ENCODE results near the gene MS4A18. TPM values are rescaled to one million over a fixed set of nuclear protein-coding genes. Genes with fewer than 3 reads are reported as not detected.

Gene MS4A18
- total RNA-seq, 3 donors from 2014 or later, result not detected

GRCh38 chr11:60734279-60734678 lies 9.8 kb downstream of the MS4A18 start:
- TF ChIP-seq, protein P1, sequence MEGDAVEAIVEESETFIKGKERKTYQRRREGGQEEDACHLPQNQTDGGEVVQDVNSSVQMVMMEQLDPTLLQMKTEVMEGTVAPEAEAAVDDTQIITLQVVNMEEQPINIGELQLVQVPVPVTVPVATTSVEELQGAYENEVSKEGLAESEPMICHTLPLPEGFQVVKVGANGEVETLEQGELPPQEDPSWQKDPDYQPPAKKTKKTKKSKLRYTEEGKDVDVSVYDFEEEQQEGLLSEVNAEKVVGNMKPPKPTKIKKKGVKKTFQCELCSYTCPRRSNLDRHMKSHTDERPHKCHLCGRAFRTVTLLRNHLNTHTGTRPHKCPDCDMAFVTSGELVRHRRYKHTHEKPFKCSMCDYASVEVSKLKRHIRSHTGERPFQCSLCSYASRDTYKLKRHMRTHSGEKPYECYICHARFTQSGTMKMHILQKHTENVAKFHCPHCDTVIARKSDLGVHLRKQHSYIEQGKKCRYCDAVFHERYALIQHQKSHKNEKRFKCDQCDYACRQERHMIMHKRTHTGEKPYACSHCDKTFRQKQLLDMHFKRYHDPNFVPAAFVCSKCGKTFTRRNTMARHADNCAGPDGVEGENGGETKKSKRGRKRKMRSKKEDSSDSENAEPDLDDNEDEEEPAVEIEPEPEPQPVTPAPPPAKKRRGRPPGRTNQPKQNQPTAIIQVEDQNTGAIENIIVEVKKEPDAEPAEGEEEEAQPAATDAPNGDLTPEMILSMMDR (IDR thresholded peaks at IDR 0.05), result no peak
- no peak for TF ChIP-seq POLR2A (IDR thresholded peaks at IDR 0.05)
- no peak for TF ChIP-seq POLR2AphosphoS5 (IDR thresholded peaks at IDR 0.05)

GRCh38 chr11:60739114-60739513 lies 14.6 kb downstream of the MS4A18 start:
- H3K4me1 ChIP-seq, result no peaks in the 10 kb centered on the region
- H3K27me3 ChIP-seq, result peaks cover 0 to 5% of the 10 kb centered on the region in 2 donors
- TF ChIP-seq POLR2AphosphoS5 (IDR thresholded peaks at IDR 0.05) (no peak), POLR2A (IDR thresholded peaks at IDR 0.05) (no peak)
- TF ChIP-seq, protein P1 (IDR thresholded peaks at IDR 0.05), result no peak
- intact Hi-C loops (cut with DNase I; ENCODE audit: low total_unique reads), result no loop called here
- H3K36me3 ChIP-seq, result no peaks in the 10 kb centered on the region
- H3K27ac ChIP-seq, result no peak overlapping the region
- no peak for DNase-seq (ENCODE audit: low spot score in 2 of 2)
- no peak overlapping the region for H3K4me3 ChIP-seq
- no peaks in the 10 kb centered on the region for H3K9me3 ChIP-seq

More at GRCh38 chr11:60734279-60734678, 9.8 kb downstream of the MS4A18 start:
- H3K9me3 ChIP-seq, result no peaks in the 10 kb centered on the region
- H3K4me1 ChIP-seq, result no peaks in the 10 kb centered on the region
- H3K36me3 ChIP-seq, result no peaks in the 10 kb centered on the region
- H3K27ac ChIP-seq, result no peak overlapping the region
- H3K4me3 ChIP-seq, result no peak overlapping the region
- H3K27me3 ChIP-seq, result peaks cover 0 to 4% of the 10 kb centered on the region in 2 donors
- intact Hi-C loops (cut with DNase I; ENCODE audit: low total_unique reads), result no loop called here
- no peak for DNase-seq (ENCODE audit: low spot score in 2 of 2)

GRCh38 chr11:60740573-60740972 lies 16.1 kb downstream of the MS4A18 start:
- Histone ChIP-seq H3K27me3 (peaks cover 0 to 5% of the 10 kb centered on the region in 2 donors), H3K27ac (no peak overlapping the region), H3K9me3 (no peaks in the 10 kb centered on the region), H3K36me3 (no peaks in the 10 kb centered on the region), H3K4me1 (no peaks in the 10 kb centered on the region), H3K4me3 (no peak overlapping the region)
- intact Hi-C loops (cut with DNase I; ENCODE audit: low total_unique reads), result no loop called here
- DNase-seq (ENCODE audit: low spot score in 2 of 2), result no peak
- TF ChIP-seq POLR2A (IDR thresholded peaks at IDR 0.05), result no peak
- no peak for TF ChIP-seq POLR2AphosphoS5 (IDR thresholded peaks at IDR 0.05)

DNA sequence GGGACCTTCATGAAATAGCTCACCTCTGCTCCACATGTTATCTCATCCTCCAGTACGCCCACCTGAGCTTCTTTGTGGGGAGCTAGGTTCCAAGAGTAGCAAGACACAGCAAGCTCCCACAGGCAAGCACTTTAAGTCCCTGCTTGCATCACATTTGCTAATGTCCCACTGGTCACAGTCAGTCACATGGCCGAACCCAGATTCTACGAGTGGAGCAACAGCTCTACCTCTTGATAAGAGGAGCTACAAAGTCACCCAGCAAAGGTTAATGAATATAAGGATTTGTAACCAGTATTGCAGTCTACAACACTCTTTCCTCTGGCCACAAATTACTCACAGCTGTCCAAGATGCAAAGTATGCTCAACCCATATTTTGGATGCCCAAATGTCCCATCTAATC lies 16.9 kb downstream of the MS4A18 start:
- no peak for DNase-seq (ENCODE audit: low spot score in 2 of 2)
- TF ChIP-seq POLR2A (IDR thresholded peaks at IDR 0.05) (no peak), POLR2AphosphoS5 (IDR thresholded peaks at IDR 0.05) (no peak)
- TF ChIP-seq, protein P1 (IDR thresholded peaks at IDR 0.05), result no peak
- no peaks in the 10 kb centered on the region for H3K36me3 ChIP-seq
- no peak overlapping the region for H3K27ac ChIP-seq
- H3K9me3 ChIP-seq, result no peaks in the 10 kb centered on the region
- H3K27me3 ChIP-seq, result peaks cover 0 to 5% of the 10 kb centered on the region in 2 donors
- no peak overlapping the region for H3K4me3 ChIP-seq
- no peaks in the 10 kb centered on the region for H3K4me1 ChIP-seq
- intact Hi-C loops (cut with DNase I; ENCODE audit: low total_unique reads), result no loop called here

- no peak overlapping the region for H3K27ac ChIP-seq
- H3K9me3 ChIP-seq, result no peaks in the 10 kb centered on the region
- intact Hi-C loops (cut with DNase I; ENCODE audit: low total_unique reads), result no loop called here
- no peak for DNase-seq (ENCODE audit: low spot score in 2 of 2)
- H3K36me3 ChIP-seq, result no peaks in the 10 kb centered on the region
- no peak for TF ChIP-seq POLR2A (IDR thresholded peaks at IDR 0.05)
- TF ChIP-seq, protein P1 (IDR thresholded peaks at IDR 0.05), result no peak
- TF ChIP-seq POLR2AphosphoS5 (IDR thresholded peaks at IDR 0.05), result no peak
- H3K4me3 ChIP-seq, result no peak overlapping the region
- no peaks in the 10 kb centered on the region for H3K4me1 ChIP-seq
- H3K27me3 ChIP-seq, result peaks cover 0 to 5% of the 10 kb centered on the region in 2 donors
Observed at GRCh38 chr11:60743058-60743457, 18.5 kb downstream of the MS4A18 start.

DNA sequence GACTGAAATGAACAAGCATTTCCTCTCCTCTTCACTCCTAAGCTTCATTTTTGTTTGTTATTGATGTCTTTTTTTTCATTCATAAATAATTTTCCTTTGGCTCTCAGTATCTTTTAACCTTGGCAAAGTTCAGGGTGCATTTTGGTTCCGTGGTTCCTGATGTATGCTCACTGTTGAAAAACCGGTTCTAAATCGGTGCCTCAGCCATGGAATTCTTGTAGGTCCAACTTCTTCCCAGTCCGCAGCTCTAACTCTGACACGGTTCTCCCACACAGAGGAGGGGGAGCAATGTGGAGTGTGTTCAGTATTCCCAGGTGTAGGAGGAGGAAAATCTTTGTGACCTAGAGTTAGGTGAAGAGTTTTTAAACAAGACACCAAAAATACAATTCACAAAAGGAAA lies 19.6 kb downstream of the MS4A18 start:
- DNase-seq (ENCODE audit: low spot score in 2 of 2), result no peak
- intact Hi-C loops (cut with DNase I; ENCODE audit: low total_unique reads), result no loop called here
- Histone ChIP-seq H3K27ac (no peak overlapping the region), H3K9me3 (no peaks in the 10 kb centered on the region), H3K36me3 (no peaks in the 10 kb centered on the region), H3K4me3 (no peak overlapping the region), H3K27me3 (peaks cover 0 to 3% of the 10 kb centered on the region in 2 donors), H3K4me1 (no peaks in the 10 kb centered on the region)
- TF ChIP-seq, protein P1 (IDR thresholded peaks at IDR 0.05), result no peak
- TF ChIP-seq POLR2A (IDR thresholded peaks at IDR 0.05) (no peak), POLR2AphosphoS5 (IDR thresholded peaks at IDR 0.05) (no peak)
